GM21528 (cell line): Measurements from ENCODE around the gene UBTD1.
"Not testable (repeated sequence)": the region's sequence is repeated elsewhere in the genome, so short reads cannot be mapped to it uniquely, and the experiment has no call there.

Source experiments
- ATAC-seq: cut with Tn5 transposase; IDR thresholded peaks from one replicate; pipeline ENCODE4 v1.9.1; 2021; ENCODE audit warnings: mild to moderate bottlenecking, moderate library complexity; ENCODE audit not compliant: unreplicated experiment, low FRiP score

UBTD1 gene

GRCh38 chr10:97554336-97554735 is 55.6 kb downstream of the UBTD1 start:
- not testable (repeated sequence) for ATAC-seq

GRCh38 chr10:97555541-97555940 is 56.8 kb downstream of the UBTD1 start:
- ATAC-seq = not testable (repeated sequence)

GRCh38 chr10:97560731-97561381 is 62.1 kb downstream of the UBTD1 start:
- not testable (repeated sequence) for ATAC-seq

DNA sequence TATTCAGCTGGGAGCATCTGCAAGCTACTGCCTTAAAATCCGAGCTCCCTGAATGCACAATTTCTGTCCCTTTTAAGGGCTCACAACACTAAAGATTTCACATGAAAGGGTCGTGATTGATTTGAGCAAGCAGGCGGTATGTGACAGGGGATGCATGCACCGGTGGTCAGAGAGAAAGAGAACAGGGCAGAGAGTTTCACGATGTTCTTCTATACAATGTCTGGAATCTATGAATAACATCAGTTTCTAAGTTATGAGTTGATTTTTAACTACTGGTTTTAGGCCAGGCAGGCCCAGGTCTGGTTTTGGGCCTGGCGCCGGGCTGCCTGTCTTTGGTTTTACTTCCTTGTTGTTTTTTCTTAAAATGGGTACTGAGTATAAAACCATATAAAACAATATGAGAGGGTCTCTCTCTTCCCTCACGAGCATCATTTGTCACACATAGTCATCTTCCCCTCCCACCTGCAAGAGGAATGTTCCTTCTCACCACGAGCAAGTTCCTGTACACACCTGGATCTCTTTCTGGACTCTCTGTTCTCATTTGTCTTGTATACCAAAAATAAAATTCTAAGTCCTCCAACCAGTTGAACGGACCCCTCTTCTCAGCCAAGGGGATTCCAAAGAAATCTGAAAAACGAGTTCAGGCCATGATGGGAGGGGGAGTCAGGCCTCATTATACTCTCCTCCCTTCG is 62.8 kb downstream of the UBTD1 start:
- not testable (repeated sequence) for ATAC-seq

DNA sequence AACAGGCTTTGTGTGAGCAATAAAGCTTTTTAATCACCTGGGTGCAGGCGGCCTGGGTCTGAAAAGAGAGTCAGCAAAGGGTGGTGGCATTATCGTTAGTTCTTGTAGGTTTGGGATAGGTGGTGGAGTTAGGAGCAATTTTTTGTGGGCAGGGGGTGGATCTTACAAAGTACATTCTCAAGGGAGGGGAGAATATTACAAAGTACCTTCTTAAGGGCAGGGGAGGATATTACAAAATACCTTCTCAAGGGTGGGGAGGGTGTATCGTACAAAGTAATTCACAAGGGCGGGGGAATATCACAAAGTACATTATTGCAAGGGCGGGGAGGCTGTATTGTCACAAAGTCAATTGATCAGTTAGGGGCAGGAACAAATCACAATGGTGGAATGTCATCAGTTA is 63.6 kb downstream of the UBTD1 start:
- ATAC-seq = not testable (repeated sequence)

GRCh38 chr10:97563337-97563736 is 64.6 kb downstream of the UBTD1 start:
- ATAC-seq = no peak

- no peak for ATAC-seq
These were observed 66.1 kb downstream of the UBTD1 start for GRCh38 chr10:97564776-97565175.

- ATAC-seq = no peak
These were observed 67.7 kb downstream of the UBTD1 start for GRCh38 chr10:97566336-97566996.

GRCh38 chr10:97567891-97568290 is 69.2 kb downstream of the UBTD1 start:
- ATAC-seq = no peak

DNA sequence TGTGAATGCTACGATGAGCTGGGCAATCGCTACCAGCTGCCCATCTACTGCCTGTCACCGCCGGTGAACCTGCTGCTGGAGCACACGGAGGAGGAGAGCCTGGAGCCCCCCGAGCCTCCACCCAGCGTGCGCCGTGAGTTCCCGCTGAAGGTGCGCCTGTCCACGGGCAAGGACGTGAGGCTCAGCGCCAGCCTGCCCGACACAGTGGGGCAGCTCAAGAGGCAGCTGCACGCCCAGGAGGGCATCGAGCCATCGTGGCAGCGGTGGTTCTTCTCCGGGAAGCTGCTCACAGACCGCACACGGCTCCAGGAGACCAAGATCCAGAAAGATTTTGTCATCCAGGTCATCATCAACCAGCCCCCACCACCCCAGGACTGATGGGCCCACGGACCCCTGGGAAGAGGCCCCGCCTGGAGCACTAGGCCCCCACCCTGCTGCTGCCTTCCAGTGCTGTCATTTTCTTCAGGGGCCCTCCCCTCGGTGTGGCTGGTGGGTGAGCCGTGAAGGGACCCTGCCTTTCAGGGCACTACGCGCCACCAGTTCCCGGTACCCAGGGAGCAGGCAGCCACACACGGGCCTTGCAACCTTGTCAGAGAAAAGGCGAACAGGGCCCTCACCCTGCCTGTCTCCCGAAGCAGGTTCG is 71.5 kb downstream of the UBTD1 start:
- ATAC-seq = no peak

DNA sequence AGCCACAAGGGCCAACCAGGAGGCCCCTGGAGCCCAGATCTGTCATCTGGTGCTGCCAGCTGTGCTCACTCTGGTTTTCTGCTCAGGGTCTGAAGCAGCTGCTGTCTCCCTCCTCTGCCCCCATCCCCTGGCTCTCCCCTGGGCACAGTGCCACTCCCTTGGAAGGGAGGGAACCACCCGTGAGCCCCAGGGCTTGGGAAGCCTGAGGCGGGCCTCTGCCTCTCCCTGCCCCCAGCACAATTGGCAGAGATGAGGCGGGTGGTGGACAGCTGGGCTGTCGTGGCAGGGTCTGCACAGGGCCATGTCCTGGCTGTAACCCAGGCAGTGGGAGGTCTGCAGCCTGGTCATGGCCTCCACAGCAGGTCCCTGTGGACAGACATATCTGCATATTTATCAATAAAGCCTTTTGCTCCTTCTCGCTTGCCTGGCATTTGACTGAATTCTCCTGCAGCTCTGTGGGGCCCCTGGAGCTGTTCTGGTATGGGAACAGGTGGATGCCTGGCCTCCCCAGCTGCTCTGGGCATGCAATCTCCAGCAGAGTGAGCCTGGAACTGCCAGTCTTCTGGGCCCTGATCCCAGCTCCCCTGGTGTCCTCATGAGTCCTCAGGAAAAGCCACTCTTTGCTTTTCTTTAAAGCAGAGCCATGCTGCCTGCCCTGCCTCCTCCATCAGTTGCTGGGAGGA is 72.2 kb downstream of the UBTD1 start:
- no peak for ATAC-seq

- ATAC-seq = no peak
These were observed 72.9 kb downstream of the UBTD1 start for GRCh38 chr10:97571622-97572021.

DNA sequence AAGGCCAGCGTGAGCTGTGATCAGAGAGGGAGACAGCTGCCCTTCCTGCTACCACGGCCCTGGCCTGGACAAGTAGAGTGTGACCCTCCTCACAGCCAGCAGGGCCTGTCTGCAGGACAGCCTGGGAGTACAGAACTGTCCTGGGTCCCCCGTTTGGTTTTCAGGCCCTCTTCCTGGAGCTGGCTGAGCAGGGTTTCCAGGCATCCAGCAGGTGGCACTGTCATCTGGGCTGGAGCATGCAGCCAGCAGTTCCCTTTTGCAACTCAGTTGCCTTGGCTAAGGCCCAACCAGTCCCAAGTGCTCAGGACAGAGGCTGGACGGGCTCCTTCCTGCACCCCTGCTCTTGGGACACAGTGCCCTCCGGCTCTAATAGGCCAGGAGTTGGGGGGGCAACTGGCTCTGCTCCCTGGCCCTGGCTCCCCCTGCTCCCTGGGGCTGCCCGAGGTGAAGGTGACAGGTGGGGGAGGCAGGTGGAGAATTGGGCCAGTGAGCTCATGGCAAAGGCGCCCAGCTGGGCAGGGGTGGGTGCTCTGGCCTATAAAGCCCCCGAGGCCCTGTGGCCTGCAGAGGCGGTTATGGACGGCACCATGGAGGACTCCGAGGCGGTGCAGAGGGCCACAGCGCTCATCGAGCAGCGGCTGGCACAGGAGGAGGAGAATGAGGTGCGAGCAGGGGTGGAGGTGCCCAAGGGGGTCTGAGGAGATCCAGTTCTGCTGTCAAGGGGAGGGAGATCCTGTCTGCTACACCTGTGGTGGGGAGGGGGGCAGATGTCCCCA is 73.7 kb downstream of the UBTD1 start, which contains the start of gene ANKRD2:
Gene ANKRD2 (plus strand): TSS at position 566 of the 776 bp plus-strand sequence. CDS start 10 bp downstream, at position 576.
- ATAC-seq = no peak

DNA sequence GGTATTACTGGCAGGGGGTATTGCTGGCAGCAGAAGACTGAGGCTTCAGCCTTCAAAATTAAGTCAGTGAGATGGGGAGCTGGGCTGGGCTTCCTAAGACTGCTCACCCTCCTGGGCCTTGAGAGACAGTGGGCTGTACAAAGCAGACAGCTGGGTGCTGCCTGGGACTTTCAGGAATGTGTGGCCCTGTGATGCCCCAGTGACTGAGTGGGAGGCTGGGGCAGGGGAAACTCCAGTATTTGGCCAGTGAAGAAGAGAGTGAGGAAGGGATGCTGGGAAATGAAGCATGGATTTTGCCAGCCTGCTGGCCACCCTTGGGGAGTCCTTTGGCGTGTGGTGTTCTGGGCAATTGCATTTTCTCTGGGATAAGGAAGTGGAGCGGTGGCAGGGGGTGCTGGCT is 74.3 kb downstream of the UBTD1 start:
- no peak for ATAC-seq

- no peak for ATAC-seq
These were observed 74.9 kb downstream of the UBTD1 start for GRCh38 chr10:97573672-97574071.

DNA sequence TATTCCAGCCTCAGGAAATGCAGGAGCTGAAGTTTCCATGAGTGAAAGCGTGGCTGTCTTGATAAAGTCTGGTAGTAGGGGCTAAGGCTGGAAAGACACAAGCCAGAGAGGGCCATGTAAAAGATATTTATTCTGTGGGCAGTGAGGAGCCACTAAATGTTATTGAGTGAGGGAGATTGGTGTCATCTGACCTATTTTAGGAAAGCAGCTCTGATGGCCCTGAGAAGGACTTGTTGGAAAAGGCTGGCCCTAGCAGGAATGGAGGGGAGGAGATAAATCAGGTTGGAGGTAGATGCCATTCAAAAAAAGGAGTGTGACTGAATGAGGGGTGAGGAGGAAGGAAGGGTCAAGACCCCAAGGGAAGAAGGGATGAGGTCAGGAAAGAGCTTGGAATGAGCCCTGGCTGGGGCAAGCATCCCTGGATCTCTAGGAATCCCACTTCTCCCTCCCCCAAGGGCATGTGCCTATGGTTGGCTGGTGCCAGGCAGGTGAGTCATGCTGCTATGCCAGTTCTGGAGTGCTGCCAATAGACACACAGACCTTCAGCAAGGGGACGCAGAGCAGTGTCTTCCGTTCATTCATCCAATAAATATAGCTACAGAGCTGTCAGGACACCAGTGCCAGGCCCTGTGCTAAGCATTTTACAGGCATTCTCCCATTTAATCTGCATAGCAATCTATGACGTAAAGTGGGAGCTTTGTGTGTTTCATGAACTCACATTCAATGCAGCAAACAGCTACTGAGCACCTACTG is 75.8 kb downstream of the UBTD1 start:
- ATAC-seq = no peak

GRCh38 chr10:97575127-97575668 is 76.5 kb downstream of the UBTD1 start:
- no peak for ATAC-seq

- not testable (repeated sequence) for ATAC-seq
These were observed 77.8 kb downstream of the UBTD1 start for GRCh38 chr10:97576487-97576886.

GRCh38 chr10:97577701-97578100 is 79.0 kb downstream of the UBTD1 start:
- no peak for ATAC-seq
